Measurements from ENCODE around the gene MAGI3.

DNA sequence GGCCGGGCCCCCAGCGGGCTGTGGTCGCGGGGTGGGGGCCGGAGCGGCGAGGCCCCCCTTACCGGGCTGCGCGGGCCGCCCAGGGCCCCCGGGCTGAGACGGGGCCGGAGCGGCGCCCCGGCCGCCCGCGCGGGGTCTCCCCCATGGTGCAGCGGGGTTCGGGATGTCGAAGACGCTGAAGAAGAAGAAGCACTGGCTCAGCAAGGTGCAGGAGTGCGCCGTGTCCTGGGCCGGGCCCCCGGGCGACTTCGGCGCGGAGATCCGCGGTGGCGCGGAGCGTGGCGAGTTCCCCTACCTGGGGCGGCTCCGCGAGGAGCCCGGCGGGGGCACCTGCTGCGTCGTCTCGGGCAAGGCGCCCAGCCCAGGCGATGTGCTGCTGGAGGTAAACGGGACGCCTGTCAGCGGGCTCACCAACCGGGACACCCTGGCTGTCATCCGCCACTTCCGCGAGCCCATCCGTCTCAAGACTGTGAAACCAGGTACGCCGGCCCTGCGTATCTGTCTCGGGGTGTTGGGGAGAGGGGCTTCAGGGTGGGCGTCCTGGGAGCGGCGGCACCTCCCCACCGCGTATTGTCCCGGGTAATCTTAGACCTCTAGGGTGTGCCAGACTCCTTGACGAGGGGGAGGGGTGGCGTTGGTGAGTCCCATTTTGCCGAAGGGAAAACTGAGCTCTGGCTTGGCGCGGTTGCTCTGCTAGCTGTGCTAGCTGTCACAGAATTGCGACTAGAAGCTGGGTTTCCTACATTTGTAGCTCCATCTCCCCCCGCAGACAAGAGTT, 745 bp downstream of the MAGI3 start:
- no peak for TF ChIP-seq TAF1 (IDR thresholded peaks at IDR 0.05; ENCODE audit: borderline replicate concordance, insufficient read depth, low read length)
- TF ChIP-seq, protein P1, sequence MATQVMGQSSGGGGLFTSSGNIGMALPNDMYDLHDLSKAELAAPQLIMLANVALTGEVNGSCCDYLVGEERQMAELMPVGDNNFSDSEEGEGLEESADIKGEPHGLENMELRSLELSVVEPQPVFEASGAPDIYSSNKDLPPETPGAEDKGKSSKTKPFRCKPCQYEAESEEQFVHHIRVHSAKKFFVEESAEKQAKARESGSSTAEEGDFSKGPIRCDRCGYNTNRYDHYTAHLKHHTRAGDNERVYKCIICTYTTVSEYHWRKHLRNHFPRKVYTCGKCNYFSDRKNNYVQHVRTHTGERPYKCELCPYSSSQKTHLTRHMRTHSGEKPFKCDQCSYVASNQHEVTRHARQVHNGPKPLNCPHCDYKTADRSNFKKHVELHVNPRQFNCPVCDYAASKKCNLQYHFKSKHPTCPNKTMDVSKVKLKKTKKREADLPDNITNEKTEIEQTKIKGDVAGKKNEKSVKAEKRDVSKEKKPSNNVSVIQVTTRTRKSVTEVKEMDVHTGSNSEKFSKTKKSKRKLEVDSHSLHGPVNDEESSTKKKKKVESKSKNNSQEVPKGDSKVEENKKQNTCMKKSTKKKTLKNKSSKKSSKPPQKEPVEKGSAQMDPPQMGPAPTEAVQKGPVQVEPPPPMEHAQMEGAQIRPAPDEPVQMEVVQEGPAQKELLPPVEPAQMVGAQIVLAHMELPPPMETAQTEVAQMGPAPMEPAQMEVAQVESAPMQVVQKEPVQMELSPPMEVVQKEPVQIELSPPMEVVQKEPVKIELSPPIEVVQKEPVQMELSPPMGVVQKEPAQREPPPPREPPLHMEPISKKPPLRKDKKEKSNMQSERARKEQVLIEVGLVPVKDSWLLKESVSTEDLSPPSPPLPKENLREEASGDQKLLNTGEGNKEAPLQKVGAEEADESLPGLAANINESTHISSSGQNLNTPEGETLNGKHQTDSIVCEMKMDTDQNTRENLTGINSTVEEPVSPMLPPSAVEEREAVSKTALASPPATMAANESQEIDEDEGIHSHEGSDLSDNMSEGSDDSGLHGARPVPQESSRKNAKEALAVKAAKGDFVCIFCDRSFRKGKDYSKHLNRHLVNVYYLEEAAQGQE (IDR thresholded peaks at IDR 0.05; ENCODE audit: insufficient read depth in 1 of 2, low read depth in 2 of 2, low read length in 2 of 2): no peak
- TF ChIP-seq POLR2AphosphoS5 (IDR thresholded peaks at IDR 0.05; ENCODE audit: low read depth, low read length): no peak
- no peak; the same call in 1 of the 2 replicates for TF ChIP-seq SIN3A (IDR thresholded peaks at IDR 0.05; ENCODE audit: borderline replicate concordance, insufficient read depth, low read length)

Data from PFSK-1 (cell line).